ENCODE measurements around the gene PANK4. TPM values are rescaled to one million over a fixed set of nuclear protein-coding genes. Genes with fewer than 3 reads are reported as not detected.

The PANK4 gene
- total RNA-seq, 6 experiments from 2014 or later = 20.6 to 26.4 (median 24.0) TPM

- Mint-ChIP-seq H3K9me3 (no peaks in the 10 kb centered on the region), H3K4me3 (no peak overlapping the region), H3K36me3 (ENCODE audit: low read depth) (no peaks in the 10 kb centered on the region), H3K4me1 (ENCODE audit: low read depth) (no peaks in the 10 kb centered on the region), H3K27ac (no peak overlapping the region), H3K27me3 (ENCODE audit: insufficient read depth) (peaks cover 9% of the 10 kb centered on the region)
- DNase-seq = no peak
- TF ChIP-seq CTCF (IDR thresholded peaks at IDR 0.05) = no peak
Observed at GRCh38 chr1:2501820-2502119, 24.6 kb downstream of the PANK4 start.

GRCh38 chr1:2501041-2501819 is 25.2 kb downstream of the PANK4 start:
- peaks cover 10% of the 10 kb centered on the region for H3K27me3 Mint-ChIP-seq (ENCODE audit: insufficient read depth)
- no peaks in the 10 kb centered on the region for H3K4me1 Mint-ChIP-seq (ENCODE audit: low read depth)
- no peak overlapping the region for H3K27ac Mint-ChIP-seq
- no peaks in the 10 kb centered on the region for H3K36me3 Mint-ChIP-seq (ENCODE audit: low read depth)
- no peak for TF ChIP-seq CTCF (IDR thresholded peaks at IDR 0.05)
- no peak for DNase-seq
- no peak overlapping the region for H3K4me3 Mint-ChIP-seq
- H3K9me3 Mint-ChIP-seq = no peaks in the 10 kb centered on the region

GRCh38 chr1:2499986-2500596 is 26.3 kb downstream of the PANK4 start:
- Mint-ChIP-seq H3K4me3 (no peak overlapping the region), H3K9me3 (no peaks in the 10 kb centered on the region), H3K36me3 (ENCODE audit: low read depth) (no peaks in the 10 kb centered on the region), H3K27ac (no peak overlapping the region), H3K27me3 (ENCODE audit: insufficient read depth) (peaks cover 10% of the 10 kb centered on the region), H3K4me1 (ENCODE audit: low read depth) (no peaks in the 10 kb centered on the region)
- DNase-seq = no peak
- TF ChIP-seq CTCF (IDR thresholded peaks at IDR 0.05) = no peak

GRCh38 chr1:2499260-2499659 is 27.1 kb downstream of the PANK4 start:
- Mint-ChIP-seq H3K27me3 (ENCODE audit: insufficient read depth) (peaks cover 8% of the 10 kb centered on the region), H3K4me3 (no peak overlapping the region), H3K36me3 (ENCODE audit: low read depth) (no peaks in the 10 kb centered on the region), H3K4me1 (ENCODE audit: low read depth) (peaks cover 4% of the 10 kb centered on the region), H3K9me3 (no peaks in the 10 kb centered on the region), H3K27ac (no peak overlapping the region)
- TF ChIP-seq CTCF (IDR thresholded peaks at IDR 0.05) = no peak
- DNase-seq = no peak

- DNase-seq = no peak
- peaks cover 10% of the 10 kb centered on the region for H3K27me3 Mint-ChIP-seq (ENCODE audit: insufficient read depth)
- peaks cover 10% of the 10 kb centered on the region for H3K4me1 Mint-ChIP-seq (ENCODE audit: low read depth)
- H3K36me3 Mint-ChIP-seq (ENCODE audit: low read depth) = no peaks in the 10 kb centered on the region
- no peaks in the 10 kb centered on the region for H3K9me3 Mint-ChIP-seq
- no peak for TF ChIP-seq CTCF (IDR thresholded peaks at IDR 0.05)
- no peak overlapping the region for H3K4me3 Mint-ChIP-seq
- H3K27ac Mint-ChIP-seq = no peak overlapping the region
Observed at GRCh38 chr1:2498648-2499047, 27.7 kb downstream of the PANK4 start.

Data from HFFc6 (cell line).